ENCODE data around the gene ZFAND3.

ZFAND3 gene

DNA sequence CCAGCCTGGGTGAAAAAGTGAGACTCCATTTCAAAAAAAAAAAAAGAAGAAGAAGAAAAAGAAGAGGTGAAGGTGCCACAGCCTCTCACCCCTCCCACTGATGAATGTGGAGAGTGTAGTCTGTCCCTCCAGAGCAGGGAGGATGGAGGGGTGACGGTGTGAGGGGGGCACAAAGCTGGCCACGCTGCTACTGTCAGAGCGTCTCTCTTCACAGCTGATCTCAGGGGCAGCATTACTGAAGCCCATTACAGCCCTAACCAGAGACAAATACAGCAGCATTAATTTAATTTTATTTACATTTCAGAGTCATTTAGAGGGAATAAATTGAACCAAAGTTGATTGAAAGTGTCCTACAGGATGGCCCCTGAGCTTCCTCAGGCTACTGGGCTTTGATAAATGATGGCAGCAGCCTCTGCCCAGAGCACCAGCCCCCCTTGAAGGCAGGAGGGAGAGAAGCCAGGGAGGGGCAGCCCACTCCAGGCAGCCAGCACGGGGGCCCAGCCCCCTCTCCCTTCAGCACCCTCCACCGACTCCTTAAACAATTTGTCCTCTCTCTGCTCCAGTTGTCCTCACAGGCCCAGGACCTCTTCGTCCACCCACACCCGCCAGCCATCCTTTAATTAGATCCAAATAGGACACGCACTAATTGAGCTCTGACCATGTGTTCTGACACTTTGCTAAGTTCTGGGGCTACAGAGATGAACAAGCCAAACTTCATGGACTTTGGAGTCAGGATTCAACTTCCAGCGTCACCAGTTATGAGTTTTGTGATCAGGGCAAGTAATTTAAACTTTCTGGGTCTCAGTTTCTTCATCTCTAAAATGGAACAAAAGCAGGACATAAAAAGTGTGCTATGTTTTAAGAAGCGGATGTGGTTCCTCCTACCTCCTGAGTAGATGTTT is 18.6 kb upstream of the ZFAND3 start:
- no peak for FAIRE-seq
- TF ChIP-seq POLR2A (IDR thresholded peaks at IDR 0.05; ENCODE audit: low read depth, low read length), result no peak
- TF ChIP-seq TAF1 (IDR thresholded peaks at IDR 0.05; ENCODE audit: borderline replicate concordance, low read depth, low read length), result no peak
- TF ChIP-seq POLR2AphosphoS5 (IDR thresholded peaks at IDR 0.05; ENCODE audit: low read depth, low read length), result no peak

GRCh38 chr6:37801605-37801940 is 18.0 kb upstream of the ZFAND3 start:
- FAIRE-seq (no peak), DNase-seq (ENCODE audit: insufficient read length) (no peak)
- no peak for TF ChIP-seq POLR2AphosphoS5 (IDR thresholded peaks at IDR 0.05; ENCODE audit: low read depth, low read length)
- TF ChIP-seq POLR2A (IDR thresholded peaks at IDR 0.05; ENCODE audit: low read depth, low read length), result no peak
- TF ChIP-seq TAF1 (IDR thresholded peaks at IDR 0.05; ENCODE audit: borderline replicate concordance, low read depth, low read length), result no peak

More for the DNA sequence above, 18.6 kb upstream of the ZFAND3 start:
- no peak for DNase-seq (ENCODE audit: insufficient read length)

GRCh38 chr6:37802810-37803209 is 16.7 kb upstream of the ZFAND3 start:
- no peak for DNase-seq (ENCODE audit: insufficient read length)
- TF ChIP-seq POLR2AphosphoS5 (IDR thresholded peaks at IDR 0.05; ENCODE audit: low read depth, low read length) (no peak), POLR2A (IDR thresholded peaks at IDR 0.05; ENCODE audit: low read depth, low read length) (no peak), TAF1 (IDR thresholded peaks at IDR 0.05; ENCODE audit: borderline replicate concordance, low read depth, low read length) (no peak)
- FAIRE-seq, result no peak

DNA sequence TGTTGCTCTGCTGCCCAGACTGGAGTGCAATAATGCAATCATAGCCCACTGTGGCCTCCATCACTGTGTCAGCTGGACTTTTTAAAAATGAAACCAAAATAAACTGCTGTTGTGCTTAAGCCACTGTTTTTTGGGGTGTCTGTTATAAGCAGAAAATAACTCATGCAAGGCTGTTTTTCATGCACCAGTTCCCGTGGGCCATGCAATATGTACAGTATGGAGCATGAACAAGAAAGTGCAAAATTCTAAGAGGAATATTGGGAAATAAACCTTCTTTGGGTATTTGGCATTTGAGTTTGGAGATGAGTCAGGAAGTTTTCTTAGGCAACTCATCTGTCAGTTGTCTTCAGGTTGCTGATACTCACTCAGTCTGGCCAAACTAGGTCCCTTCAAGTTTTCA is 14.9 kb upstream of the ZFAND3 start:
- DNase-seq (ENCODE audit: insufficient read length) (no peak), FAIRE-seq (no peak)
- no peak for TF ChIP-seq POLR2AphosphoS5 (IDR thresholded peaks at IDR 0.05; ENCODE audit: low read depth, low read length)

DNA sequence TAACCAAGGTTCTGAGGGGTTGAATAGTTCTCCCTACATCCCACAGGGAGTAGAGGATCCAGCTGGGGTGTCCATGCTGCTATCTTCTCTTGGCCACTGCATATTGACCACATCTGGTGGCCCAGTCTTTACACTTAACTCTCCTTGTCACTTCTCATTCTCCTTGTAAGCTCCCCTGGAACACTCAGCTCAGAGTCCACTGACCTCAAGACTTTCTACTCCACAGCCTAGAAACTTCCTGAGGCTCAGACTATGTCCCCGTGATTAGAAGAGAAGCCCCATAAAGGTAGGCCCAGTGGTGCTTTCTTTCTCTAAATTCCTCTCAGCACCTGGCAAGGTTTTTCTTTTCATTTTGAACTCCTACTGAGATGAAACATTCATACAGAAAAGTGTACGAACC is 13.3 kb upstream of the ZFAND3 start:
- no peak for FAIRE-seq

DNA sequence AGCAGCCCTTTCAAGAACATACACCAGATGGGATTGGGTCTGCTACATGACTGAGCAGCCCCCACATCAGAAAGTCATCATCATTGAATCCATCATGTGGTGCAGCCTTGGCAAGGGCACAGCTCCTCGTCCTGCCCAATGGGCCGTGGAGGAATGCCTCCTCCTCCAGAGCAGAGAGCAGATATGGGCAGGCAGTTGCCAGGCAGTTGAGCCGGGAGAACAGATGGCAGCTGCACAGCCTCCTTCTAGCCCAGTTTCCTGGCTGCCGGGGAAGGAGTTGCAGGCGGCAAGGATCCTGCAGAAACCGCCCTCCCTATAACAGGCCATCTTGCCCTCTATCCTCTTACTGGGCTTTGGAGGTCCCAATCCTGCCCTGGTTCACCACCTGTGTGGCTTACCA is 11.9 kb upstream of the ZFAND3 start:
- FAIRE-seq (no peak), DNase-seq (ENCODE audit: insufficient read length) (no peak)
- TF ChIP-seq TAF1 (IDR thresholded peaks at IDR 0.05; ENCODE audit: borderline replicate concordance, low read depth, low read length) (no peak), POLR2A (IDR thresholded peaks at IDR 0.05; ENCODE audit: low read depth, low read length) (no peak), POLR2AphosphoS5 (IDR thresholded peaks at IDR 0.05; ENCODE audit: low read depth, low read length) (no peak)

More for the DNA sequence above, 13.3 kb upstream of the ZFAND3 start:
- TF ChIP-seq POLR2AphosphoS5 (IDR thresholded peaks at IDR 0.05; ENCODE audit: low read depth, low read length) (no peak), POLR2A (IDR thresholded peaks at IDR 0.05; ENCODE audit: low read depth, low read length) (no peak), TAF1 (IDR thresholded peaks at IDR 0.05; ENCODE audit: borderline replicate concordance, low read depth, low read length) (no peak)
- DNase-seq (ENCODE audit: insufficient read length), result no peak

DNA sequence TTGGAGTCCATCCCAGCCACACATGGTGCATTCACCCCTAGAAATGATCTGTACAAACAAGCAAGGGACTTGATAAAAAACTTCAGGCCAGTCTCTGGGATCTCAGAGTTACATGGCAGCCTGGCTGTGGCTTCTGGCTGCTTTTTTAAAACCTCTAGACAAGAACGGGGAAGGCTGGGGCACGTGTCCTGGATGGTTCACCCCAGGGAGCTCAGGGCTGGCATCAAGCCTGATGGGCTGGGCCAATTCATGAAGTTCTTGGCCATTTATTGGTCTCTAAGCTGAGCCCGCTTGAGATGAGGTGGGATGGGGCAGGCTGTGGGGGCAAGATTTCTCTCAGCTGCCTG is 10.4 kb upstream of the ZFAND3 start:
- DNase-seq (ENCODE audit: insufficient read length), result no peak
- no peak for FAIRE-seq
- TF ChIP-seq POLR2A (IDR thresholded peaks at IDR 0.05; ENCODE audit: low read depth, low read length) (no peak), POLR2AphosphoS5 (IDR thresholded peaks at IDR 0.05; ENCODE audit: low read depth, low read length) (no peak)

GRCh38 chr6:37812841-37813240 is 6.7 kb upstream of the ZFAND3 start:
- no peak for FAIRE-seq
- no peak for DNase-seq (ENCODE audit: insufficient read length)
- TF ChIP-seq TAF1 (IDR thresholded peaks at IDR 0.05; ENCODE audit: borderline replicate concordance, low read depth, low read length), result no peak
- TF ChIP-seq POLR2AphosphoS5 (IDR thresholded peaks at IDR 0.05; ENCODE audit: low read depth, low read length), result no peak
- TF ChIP-seq POLR2A (IDR thresholded peaks at IDR 0.05; ENCODE audit: low read depth, low read length), result no peak

DNA sequence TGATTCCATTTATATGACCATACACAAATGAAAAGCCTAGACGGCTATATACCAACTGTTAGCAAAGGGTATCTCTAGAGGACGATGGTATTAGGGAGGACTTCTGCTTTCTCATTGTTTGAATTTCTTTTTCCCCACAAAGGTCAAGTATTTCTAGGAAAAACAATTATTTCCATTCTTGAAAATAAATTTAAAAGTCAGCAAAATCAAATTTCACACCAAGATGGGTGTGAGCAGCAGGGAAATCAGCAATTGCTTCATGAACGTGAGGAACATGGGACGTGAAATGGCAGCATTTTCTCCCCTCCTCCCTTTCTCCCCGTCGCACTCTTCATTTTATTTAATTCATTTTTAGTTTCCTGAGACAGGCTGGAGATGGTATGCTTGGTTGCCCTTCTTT is 5.2 kb upstream of the ZFAND3 start:
- TF ChIP-seq POLR2A (IDR thresholded peaks at IDR 0.05; ENCODE audit: low read depth, low read length) (no peak), POLR2AphosphoS5 (IDR thresholded peaks at IDR 0.05; ENCODE audit: low read depth, low read length) (no peak), TAF1 (IDR thresholded peaks at IDR 0.05; ENCODE audit: borderline replicate concordance, low read depth, low read length) (no peak)
- FAIRE-seq (no peak), DNase-seq (ENCODE audit: insufficient read length) (no peak)

DNA sequence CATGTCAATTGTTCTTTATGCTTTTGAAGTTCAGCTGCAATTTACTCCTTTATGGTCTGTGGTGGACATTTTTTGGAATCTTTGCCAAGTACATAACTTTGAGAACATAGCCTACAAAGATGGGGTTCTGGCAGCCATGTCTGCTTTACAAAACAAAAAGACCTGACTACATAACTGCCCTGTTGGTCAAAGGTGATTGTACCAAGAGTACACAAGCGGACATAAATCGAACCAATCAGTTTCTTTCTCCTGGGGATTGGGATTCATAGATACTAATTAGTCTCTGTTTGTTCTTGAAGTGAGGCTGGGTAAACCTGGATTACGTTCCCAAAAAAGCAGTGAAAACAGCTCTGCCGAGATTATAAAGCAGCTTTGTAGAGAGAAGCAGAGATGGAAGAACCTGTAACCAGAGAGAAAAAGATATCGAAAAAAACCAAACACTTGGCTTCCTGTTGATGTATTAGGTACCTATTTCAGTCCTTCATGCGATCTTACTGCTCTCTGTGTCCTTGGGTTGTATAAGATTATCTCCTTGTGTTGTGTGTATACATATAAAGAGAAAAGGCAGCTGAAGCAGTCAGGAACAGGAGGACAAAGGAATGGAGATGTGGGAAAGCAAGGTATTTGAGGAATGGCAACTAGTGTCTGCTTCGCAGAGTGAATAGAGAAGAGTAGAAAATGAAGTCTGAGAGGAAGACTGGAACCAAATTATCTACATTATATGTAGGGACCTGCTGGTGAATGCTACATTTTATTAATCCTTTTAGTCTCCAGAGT is 2.7 kb upstream of the ZFAND3 start:
- FAIRE-seq (no peak), DNase-seq (ENCODE audit: insufficient read length) (no peak)
- TF ChIP-seq POLR2AphosphoS5 (IDR thresholded peaks at IDR 0.05; ENCODE audit: low read depth, low read length) (no peak), POLR2A (IDR thresholded peaks at IDR 0.05; ENCODE audit: low read depth, low read length) (no peak), TAF1 (IDR thresholded peaks at IDR 0.05; ENCODE audit: borderline replicate concordance, low read depth, low read length) (no peak)

DNA sequence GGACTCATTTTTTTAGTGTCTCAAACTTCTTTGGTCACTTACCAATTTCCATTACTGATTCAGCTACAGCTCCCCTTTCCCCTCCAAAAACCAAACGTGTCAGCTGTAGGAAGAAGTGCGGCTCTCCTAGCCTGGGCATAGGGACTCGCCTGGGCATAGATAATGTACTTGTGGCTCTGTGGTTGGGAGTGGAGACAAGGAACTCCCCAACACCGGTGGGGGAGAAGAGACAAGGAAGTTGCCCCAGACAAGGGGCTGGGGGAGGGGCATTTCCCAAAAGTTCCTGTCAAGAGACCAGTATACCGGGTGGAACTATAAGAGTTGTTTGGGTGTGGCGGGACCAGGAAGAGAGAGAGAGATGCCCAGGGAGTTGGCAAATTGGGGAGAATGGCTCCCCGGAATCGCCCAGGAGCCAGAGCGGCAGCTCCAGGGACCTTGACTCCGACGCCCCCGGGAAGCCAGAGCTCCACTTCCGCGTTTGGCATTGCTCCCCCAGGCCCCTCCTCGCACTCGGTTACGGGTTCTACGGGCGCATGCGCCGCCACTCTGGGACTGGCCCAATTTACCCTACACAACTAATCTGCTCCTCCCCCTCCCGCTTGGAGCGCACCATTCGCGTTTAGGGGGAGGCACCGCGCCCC is 871 bp upstream of the ZFAND3 start:
- FAIRE-seq (no peak), DNase-seq (ENCODE audit: insufficient read length) (peak; percentile 87)
- peak; percentile 95 for TF ChIP-seq POLR2A (IDR thresholded peaks at IDR 0.05; ENCODE audit: low read depth, low read length)
- TF ChIP-seq TAF1 (IDR thresholded peaks at IDR 0.05; ENCODE audit: borderline replicate concordance, low read depth, low read length), result peak; percentile 74; the same call in 1 of the 2 replicates
- TF ChIP-seq POLR2AphosphoS5 (IDR thresholded peaks at IDR 0.05; ENCODE audit: low read depth, low read length), result peak; percentile 89
